Measurements from ENCODE around the gene RRAD.
"Not testable (repeated sequence)": the region's sequence is repeated elsewhere in the genome, so short reads cannot be mapped to it uniquely, and the experiment has no call there.

RRAD gene

GRCh38 chr16:66925322-66925840 lies at the start of gene RRAD:
TSS of gene RRAD (minus strand) at chr16:66925535. CDS start at chr16:66925179, 356 bp downstream.
- peak within 1 kb of the TSS; percentile 33 for H3K4me3 ChIP-seq (ENCODE audit: low read depth, low read length)

GRCh38 chr16:66974932-66975246 lies 49.6 kb upstream of the RRAD start:
- not testable (repeated sequence) for H3K4me3 ChIP-seq (ENCODE audit: low read depth, low read length)

GRCh38 chr16:66974156-66974931 lies 49.0 kb upstream of the RRAD start:
- not testable (repeated sequence) for H3K4me3 ChIP-seq (ENCODE audit: low read depth, low read length)

GRCh38 chr16:66973716-66974115 lies 48.4 kb upstream of the RRAD start:
- no peak overlapping the region for H3K4me3 ChIP-seq (ENCODE audit: low read depth, low read length)

GRCh38 chr16:66972983-66973382 lies 47.6 kb upstream of the RRAD start:
- H3K4me3 ChIP-seq (ENCODE audit: low read depth, low read length): no peak overlapping the region

- no peak overlapping the region for H3K4me3 ChIP-seq (ENCODE audit: low read depth, low read length)
Observed at GRCh38 chr16:66970775-66971720, 45.7 kb upstream of the RRAD start.

GRCh38 chr16:66968847-66969246 lies 43.5 kb upstream of the RRAD start:
- H3K4me3 ChIP-seq (ENCODE audit: low read depth, low read length): no peak overlapping the region

GRCh38 chr16:66964049-66964448 lies 38.7 kb upstream of the RRAD start:
- no peak overlapping the region for H3K4me3 ChIP-seq (ENCODE audit: low read depth, low read length)

GRCh38 chr16:66961914-66962313 lies 36.6 kb upstream of the RRAD start:
- H3K4me3 ChIP-seq (ENCODE audit: low read depth, low read length): no peak overlapping the region

GRCh38 chr16:66961065-66961744 lies 35.9 kb upstream of the RRAD start, which contains the start of gene CES3:
TSS of gene CES3 (plus strand) at chr16:66961266. CDS start at chr16:66961308, 42 bp downstream.
- H3K4me3 ChIP-seq (ENCODE audit: low read depth, low read length): no peak within 1 kb of the TSS

- H3K4me3 ChIP-seq (ENCODE audit: low read depth, low read length): no peak overlapping the region
Observed at GRCh38 chr16:66960270-66960669, 34.9 kb upstream of the RRAD start.

- no peak overlapping the region for H3K4me3 ChIP-seq (ENCODE audit: low read depth, low read length)
Observed at GRCh38 chr16:66959704-66960161, 34.4 kb upstream of the RRAD start.

- no peak overlapping the region for H3K4me3 ChIP-seq (ENCODE audit: low read depth, low read length)
Observed at GRCh38 chr16:66958857-66959703, 33.7 kb upstream of the RRAD start.

- not testable (repeated sequence) for H3K4me3 ChIP-seq (ENCODE audit: low read depth, low read length)
Observed at GRCh38 chr16:66956154-66956457, 30.8 kb upstream of the RRAD start.

- not testable (repeated sequence) for H3K4me3 ChIP-seq (ENCODE audit: low read depth, low read length)
Observed at GRCh38 chr16:66955363-66956153, 30.2 kb upstream of the RRAD start.

GRCh38 chr16:66954097-66954659 lies 28.8 kb upstream of the RRAD start:
- no peak overlapping the region for H3K4me3 ChIP-seq (ENCODE audit: low read depth, low read length)

GRCh38 chr16:66953462-66954096 lies 28.2 kb upstream of the RRAD start:
- H3K4me3 ChIP-seq (ENCODE audit: low read depth, low read length): no peak overlapping the region

GRCh38 chr16:66952430-66953110 lies 27.2 kb upstream of the RRAD start:
- H3K4me3 ChIP-seq (ENCODE audit: low read depth, low read length): no peak overlapping the region

Data from iPS-11a (cell line).